NCI-H187 treated with DMSO at 0.1 percent for 48 hours (cell line): ENCODE results near the gene NEK5.
A peak's percentile ranks its signal among the peaks of the same experiment; 100 is the strongest.
"Not testable (repeated sequence)": the region's sequence is repeated elsewhere in the genome, so short reads cannot be mapped to it uniquely, and the experiment has no call there.

ENCODE experiments used
- DNase-seq: peaks from one replicate; lab custom pipeline; 2025; lab: John Stamatoyannopoulos, UW

NEK5 gene, protein sequence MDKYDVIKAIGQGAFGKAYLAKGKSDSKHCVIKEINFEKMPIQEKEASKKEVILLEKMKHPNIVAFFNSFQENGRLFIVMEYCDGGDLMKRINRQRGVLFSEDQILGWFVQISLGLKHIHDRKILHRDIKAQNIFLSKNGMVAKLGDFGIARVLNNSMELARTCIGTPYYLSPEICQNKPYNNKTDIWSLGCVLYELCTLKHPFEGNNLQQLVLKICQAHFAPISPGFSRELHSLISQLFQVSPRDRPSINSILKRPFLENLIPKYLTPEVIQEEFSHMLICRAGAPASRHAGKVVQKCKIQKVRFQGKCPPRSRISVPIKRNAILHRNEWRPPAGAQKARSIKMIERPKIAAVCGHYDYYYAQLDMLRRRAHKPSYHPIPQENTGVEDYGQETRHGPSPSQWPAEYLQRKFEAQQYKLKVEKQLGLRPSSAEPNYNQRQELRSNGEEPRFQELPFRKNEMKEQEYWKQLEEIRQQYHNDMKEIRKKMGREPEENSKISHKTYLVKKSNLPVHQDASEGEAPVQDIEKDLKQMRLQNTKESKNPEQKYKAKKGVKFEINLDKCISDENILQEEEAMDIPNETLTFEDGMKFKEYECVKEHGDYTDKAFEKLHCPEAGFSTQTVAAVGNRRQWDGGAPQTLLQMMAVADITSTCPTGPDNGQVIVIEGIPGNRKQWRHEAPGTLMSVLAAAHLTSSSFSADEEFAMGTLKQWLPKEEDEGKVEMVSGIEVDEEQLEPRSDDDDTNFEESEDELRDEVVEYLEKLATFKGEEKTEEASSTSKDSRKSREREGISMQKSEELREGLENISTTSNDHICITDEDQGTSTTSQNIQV

DNA sequence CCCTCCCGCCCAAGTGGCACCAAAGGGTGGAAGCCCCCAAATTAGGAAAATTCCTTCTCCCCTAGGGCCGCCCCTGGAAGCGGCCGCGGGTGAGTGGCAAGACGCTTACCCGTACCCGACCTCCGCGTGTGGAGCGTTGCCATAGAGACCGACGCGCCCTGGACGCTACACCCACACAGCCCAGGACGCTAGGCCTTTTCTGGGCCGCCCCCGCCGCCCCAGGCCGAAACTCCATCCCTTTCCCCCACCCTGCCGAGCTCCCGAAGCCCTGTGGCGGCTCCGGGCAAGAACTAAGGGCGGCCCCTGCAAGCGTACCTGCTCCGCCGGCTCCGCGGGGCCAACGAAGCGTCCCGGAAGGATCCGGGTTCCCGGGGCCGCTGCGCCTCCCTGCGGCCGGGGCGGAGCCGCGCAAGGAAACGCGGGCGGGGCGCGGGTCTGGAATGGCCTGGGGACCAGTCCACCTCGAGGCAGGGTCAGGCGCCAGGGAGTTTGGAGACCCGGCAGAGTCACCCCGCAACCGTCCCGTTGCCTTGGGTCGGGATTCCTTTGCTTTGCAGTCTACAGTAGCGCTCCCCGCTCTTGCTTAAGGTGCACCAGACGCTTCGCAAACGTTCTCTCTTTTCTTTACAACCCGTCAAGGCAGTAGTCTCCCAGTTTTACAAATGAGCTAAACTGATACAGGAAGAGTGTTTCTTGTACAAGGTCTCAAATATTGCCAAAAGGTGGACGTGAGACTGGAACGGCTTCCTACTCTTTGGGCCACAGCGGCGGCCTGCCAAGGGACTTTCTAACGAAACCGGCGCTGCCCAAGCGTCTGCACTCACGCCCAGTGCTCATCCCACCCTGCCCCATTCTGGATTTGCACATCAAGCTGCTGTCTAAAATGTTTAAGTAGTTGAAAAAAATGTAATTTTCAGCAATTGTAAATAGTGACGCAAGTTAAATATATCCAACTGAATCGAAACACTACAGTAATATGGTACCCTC lies at the start of gene NEK5:
TSS of gene NEK5 (minus strand) at position 360 of the 987 bp plus-strand sequence. CDS start 1,591 bp downstream, outside the sequence.
- DNase-seq = no peak

DNA sequence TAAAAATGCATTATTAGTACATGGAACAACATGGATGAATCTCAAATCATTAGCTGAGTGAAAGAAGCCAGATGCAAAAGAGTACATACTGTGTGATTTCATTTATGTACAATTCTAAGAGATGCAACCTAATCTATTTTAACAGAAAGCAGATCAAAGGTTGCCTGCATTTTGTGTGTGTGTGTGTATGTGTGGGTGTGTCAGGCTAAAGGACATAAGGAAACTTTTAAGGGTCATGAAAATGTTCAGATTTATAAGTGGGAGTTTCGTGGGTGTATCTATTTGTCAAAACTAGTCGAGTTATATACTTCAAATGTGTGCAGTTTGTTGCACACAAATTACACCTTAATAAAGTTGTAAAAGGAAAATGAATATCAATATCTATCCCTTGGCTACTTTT lies 48.4 kb upstream of the NEK5 start:
- DNase-seq = no peak

DNA sequence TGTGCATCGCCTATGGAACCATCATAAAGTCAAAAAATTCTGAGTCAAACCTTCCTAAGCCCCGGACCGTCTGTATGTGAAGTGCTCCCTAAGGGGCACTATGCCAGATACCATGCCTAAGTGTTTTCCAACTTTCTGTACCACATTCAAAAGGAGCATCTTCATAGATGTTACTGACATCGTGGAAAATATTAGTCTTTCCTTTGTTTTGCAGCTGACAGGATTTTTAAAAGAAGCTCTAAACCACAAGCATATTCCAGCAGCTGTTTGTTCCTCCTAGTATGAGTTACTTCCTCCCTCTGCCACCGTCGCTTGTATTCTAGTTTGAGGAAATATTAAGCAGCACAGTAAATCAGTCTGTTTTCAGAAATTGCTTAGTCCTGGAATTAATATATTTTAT lies 45.1 kb upstream of the NEK5 start:
- not testable (repeated sequence) for DNase-seq

DNA sequence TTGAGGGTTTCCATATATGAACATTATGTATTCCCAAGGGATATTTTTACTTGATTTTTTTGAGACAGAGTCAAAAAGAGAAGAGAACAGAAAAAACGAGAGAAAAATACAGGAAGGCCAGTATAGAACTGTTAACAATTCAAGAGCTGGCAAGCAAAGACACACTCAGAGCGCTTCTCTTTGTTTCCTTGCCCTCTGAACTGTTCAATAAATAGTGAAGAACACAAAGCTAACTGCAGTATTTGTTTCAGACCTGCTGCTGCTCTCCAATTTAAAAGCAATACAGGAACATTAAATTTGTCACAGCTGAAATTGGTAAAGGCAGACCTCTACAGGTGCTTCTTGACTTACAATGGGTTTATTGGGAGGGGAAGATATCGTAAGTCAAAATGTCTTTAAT lies 44.5 kb upstream of the NEK5 start:
- no peak for DNase-seq

DNA sequence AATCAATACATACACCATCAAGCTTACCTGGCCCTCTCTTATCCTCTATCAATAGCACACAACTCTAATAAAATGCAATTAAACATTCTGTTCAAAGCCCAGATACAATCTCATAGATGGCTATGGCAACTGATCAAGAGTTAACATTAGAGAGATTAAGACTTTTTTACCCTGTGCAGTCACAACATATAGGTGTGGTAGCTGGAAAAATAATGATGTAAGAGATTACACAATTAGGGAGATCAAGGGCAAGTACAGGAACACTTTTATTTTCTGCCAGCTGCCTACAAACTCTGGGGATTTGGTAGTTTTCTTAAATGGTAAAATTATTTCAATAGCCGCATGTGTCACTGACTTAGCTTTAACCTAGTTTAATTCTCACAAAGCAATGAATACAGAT lies 42.8 kb upstream of the NEK5 start:
- not testable (repeated sequence) for DNase-seq

DNA sequence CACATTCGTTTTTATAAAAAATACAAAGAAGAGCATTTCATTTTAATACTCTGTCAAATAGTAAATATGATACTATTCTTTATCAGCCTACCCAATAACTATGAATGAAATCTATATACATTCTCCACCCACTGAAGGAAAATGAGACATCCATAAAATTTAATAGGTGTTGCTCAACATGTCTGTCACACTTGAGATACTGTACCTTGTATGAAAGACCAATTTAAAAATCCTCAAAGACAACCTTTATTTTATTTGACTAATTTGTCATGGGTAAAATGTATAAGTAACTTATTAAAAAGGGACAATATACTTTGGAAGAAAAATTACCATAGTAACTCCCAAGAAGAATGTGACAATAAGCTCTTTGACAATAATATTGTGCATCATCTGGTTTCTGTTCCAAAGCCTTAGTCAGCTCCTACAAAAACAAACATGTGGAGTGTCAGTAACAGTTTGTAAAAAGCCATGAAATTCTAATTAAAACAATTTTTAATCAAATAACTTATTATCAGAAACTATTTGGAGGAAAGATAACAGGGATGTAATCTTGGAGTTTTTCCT lies 42.0 kb upstream of the NEK5 start:
- DNase-seq = not testable (repeated sequence)

DNA sequence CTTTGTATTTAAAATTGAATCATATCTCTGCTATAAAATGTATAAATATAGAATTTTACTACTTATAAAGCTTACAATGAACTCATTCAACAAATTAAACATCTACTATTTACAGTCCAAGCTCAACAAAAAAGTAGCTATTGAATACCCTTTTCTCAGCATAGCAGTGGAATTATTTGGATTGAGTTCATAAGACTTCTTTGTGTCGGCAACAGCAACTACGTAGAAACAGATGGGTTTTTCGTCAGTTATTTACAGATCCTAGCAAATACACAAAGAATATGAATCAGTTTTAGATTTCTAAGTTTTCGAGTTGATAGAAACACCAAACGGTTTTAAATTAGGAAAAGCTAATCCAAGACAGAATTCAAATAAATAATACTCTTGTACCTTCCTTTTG lies 41.0 kb upstream of the NEK5 start:
- no peak for DNase-seq

DNA sequence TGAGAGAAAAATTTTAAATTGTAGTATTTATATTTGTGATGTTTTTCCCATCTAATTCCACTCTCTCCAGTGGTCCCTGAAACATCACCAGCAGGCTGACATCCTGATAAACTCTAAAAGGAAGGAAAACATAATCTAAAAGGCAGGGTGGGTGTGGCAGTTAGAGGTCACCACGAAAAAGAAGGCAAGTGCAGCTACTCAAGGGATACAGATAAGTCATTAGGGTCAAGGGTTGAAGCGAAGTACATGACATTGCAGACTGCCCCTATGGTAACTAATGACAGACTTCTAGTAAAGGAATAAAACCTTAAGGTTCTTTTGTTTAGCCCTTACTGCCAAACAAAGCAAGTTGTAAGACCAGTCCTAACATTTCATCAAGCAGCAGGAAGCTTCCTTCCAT lies 36.5 kb upstream of the NEK5 start:
- no peak for DNase-seq

DNA sequence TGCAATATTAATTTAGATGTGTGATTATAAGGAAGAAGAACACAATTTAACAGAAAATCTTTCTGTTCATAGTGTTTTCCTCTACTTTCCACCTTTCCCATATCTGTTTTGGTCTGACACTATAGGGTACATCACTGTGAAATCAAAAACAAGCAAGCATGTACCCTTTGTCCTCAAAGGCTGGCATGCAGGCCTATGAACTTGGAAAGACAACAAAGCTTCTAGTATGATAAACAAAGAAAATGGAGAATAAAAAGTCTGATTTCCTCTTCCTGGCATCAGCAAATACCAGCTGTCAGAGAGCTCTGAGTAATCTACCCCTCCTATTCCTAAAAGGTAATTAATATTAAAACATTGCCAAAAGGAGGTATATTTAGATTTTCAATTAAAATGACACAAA lies 36.1 kb upstream of the NEK5 start:
- no peak for DNase-seq

DNA sequence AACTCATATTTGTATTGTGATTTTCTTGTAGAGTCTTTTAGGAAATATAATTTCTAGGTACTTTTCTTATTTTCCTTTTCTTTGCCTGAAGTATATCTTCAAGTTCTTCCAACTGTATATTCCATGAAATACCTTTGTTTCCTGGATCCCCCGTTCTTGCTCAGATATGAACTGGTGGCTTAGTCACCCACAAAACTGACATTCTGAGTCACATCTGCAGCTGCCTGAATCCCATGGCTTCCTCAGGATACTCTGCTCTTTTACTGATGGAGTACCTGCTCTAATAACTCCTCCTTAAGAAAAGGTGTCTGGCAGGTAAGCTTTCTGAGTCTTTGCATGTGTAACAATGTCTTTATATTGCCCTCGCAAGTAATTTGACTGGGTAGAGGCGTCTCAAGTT lies 35.0 kb upstream of the NEK5 start:
- not testable (repeated sequence) for DNase-seq

DNA sequence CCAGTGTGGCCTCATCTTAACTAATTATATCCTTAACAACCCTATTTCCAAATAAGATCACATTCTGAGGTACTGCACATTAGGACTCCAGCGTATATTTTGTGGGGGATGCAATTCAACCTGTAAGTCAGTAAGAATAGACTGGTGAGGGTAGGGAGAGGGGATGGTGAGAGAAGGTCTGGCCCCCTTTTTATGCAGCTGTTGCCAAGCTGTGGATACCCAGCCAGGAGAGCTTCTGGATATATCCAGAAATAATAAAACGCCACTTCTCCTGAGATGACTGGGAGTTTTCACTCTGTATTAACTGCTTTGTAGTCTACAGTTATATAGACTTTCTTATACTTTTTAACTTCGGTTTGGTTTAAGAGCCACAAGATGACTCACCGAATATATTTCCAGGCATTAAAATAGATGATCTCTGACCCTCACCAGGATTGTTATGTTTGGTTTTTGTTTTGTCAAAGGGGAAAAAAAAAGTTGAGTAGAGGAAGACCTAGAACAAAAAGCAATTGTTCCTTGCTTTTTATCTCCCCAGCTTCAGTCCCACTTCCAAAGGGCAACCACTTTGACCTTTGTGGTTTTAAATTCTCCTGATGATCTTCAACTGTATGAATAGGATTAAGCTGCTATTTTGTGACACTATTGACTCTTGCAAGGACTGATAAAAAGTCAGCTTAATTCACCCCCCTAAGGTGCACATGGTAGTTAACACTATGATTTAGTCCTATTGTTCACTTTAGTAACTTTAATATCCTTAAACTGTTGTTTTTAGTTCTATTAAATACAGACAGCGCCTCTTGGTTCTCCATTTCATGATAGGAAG lies 33.6 kb upstream of the NEK5 start:
- no peak for DNase-seq

DNA sequence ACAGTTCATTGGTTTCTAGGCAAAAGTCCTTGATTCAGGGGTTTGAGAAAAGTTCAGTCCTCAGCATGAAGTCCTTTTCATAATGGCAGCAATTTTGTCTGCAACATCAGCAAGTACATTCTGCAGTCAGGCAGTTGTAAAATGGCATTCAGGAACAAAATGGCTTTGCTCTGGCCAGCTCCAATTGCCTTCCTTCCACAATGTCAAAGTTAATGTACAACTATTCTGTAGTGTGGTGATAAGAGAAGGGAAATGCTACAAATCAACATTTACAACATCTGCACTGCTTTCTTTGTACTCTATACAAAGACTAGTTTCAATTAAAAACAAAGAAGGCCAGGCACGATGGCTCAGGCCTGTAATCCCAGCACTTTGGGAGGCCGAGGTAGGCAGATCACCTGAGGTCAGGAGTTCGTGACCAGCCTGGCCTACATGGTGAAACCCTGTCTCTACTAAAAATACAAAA lies 32.3 kb upstream of the NEK5 start:
- DNase-seq = no peak

DNA sequence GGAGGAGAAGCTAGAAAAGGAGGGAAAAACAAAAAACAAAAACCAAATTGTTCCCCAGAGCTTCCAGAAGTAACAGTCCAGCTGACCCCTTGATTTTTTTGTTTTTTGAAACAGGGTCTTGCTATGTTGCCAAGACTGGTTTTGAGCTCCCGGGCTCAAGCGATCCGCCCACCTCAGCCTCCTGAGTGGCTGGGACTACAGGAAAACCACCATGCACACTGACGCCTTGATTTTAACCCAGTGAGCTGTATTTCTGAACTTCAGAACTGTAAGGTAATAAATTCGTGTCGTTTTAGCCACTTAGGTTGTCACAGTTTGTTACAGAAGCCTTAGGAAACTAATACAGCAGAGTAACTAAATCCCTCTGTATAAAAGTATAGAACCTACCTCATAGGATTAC lies 31.6 kb upstream of the NEK5 start:
- no peak for DNase-seq

DNA sequence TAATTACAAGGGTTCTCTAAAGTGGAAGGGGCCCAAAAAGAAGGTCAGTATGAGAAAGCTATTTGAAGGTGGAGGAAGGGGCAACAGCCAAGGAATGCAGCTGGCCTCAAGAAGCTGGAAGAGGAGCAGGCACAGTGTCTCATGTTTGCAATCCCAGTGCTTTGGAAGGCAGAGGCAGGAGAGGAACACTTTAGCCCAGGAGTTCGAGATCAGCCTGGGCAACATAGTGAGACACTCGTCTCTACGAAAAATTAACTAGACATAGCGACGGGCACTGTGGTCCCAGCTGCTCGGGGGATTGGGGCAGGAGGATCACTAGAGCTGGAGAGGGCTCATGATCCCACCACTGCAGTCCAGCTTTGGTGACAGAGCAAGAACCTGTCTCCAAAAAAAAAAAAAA lies 31.2 kb upstream of the NEK5 start:
- no peak for DNase-seq

DNA sequence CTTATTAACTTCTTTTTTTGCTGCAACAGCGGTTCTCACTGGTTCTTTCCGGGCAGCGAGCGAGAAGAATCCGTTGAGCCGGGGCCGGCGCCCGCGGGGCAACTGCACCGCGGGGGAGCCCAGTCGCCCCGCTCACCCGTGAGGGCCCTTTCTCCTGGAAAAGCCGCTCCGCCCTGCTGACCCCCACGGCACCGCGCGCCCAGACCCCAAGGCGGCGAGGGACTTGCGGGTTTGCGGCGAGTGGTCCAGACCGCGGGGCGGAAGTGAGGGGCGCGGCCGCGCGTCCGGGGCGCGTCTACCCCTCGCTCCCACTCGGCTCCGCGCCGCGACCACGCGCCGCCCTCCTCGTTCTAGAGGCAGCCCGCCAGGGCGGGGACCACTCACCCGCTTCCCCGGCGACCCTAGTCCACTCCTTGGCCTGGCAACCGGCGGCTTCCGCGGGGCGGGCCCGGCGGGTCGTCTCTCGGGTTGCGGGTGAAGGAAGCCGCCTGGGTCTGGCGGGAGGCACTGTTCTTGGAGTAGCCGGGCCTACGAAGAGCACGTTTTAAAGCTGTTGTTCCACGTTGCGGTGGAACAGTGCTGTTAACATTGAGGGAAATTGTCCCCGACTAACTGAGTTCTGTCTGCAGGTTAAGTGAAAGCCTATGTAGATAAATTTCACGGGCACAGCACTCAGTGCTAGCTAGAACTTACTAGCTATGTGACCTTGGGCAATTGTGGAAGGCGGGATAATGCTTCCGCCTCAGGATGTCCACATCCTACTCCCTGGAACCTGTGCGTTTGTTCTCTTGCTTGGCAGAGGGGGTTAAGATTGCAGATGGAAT lies 30.5 kb upstream of the NEK5 start, which contains the start of gene NEK3:
TSS of gene NEK3 (minus strand) at position 439 of the 824 bp plus-strand sequence. CDS start 3,406 bp downstream, outside the sequence.
- peak; percentile 26 for DNase-seq

DNA sequence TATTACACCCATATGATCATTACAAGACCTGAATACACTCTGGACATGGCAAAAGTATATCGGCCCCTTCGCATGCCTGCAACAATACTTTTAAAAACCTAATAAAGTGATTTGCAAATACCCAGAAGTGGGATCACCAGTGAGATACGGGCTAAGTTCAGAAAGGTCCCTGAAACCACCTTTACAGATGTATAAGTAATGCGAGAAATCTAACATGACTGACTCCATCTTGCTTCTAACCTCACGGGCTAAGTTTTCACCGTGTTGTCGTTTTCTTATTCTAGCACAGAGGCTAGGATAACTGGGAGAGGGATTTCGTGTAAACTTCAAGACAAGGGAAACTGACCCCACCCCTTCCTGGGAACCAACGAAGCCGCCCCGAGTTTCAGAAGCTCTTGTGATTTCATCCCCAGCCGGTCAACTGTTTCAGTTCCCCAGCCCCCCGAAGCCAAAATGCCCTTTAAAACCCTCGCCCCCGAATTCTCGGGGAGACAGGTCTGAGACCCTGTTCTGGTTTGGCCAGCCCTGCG lies 29.8 kb upstream of the NEK5 start:
- no peak for DNase-seq

DNA sequence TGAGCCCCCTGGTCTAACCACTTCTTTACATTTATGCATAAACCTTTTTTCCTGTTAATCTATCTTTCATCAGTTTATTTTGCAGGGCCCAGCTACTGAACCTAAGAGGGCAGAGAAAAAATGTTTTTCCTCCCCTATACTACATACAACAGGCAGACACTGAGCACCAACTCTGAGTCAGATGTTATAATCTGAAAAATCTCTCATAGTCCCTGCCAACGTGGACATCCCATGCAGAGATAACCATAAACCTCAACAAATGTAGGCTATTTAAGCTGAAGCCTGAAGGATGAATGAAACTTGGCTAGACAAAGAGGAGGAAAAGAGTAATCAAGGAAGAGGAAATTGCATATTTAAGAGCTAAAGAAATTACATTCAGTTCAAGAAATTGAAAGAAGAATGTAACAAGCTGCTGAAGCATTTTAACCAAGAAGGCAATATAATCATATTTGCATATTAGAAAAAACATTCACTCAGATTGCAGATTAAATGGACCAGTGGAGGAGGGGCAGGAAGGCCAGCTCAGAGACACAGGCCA lies 27.9 kb upstream of the NEK5 start:
- DNase-seq = no peak

DNA sequence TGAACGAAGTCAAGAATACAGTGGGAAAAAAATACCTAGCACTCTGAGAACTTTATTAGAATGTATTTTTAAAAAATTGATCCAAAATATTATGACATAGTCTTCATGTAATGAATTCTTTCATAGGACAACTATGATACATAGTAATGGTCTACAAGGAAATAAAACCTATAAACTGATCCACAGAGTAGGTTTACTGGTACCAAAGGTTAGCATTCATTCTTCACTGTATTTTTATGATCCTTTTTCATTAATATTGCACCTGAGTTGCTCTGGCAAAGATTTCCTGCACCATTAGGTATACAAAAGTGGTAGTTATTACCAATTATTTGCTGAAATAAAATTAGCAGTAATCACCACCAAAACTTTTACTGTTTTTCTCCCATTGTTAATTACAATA lies 26.3 kb upstream of the NEK5 start:
- no peak for DNase-seq

DNA sequence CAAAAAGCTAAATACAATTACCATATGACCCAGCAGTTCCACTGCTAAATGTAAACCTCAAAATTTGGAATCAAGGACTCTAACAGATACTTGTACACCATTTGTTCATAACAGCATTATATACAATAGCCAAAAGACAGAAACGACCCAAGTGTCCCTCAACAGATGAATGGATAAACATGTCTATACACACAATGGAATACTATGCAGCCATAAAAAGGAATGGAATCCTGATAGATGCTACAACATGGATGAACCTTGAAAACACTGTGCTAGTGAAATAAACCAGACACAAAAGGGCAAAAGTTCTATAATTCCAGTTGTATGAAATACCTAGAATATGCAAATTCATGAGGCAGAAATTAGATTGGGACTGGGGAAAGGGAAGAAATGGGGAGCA lies 18.4 kb upstream of the NEK5 start:
- no peak for DNase-seq
